A673 (cell line): ENCODE measurements around the gene EIF3I.

ENCODE experiments used
- EZH2 ChIP-seq: fragments of 200-600 bp; sonication (generic); IDR thresholded peaks from 2 replicates; pipeline ENCODE4 v1.6.1; 2017; ENCODE audit warnings: borderline replicate concordance, low read depth, mild to moderate bottlenecking, mixed read lengths, antibody characterized with exemption, low read length; ENCODE audit not compliant: poor library complexity, severe bottlenecking
- TF ChIP-seq, protein P1 (sequence below): fragments of 300-800, 200-600 bp; sonication (generic); conservative IDR thresholded peaks from 2 replicates; pipeline ENCODE4 v1.5.1; 2017; ENCODE audit warnings: low read depth, mild to moderate bottlenecking, antibody characterized with exemption, low read length, moderate library complexity, mixed read lengths

DNA sequence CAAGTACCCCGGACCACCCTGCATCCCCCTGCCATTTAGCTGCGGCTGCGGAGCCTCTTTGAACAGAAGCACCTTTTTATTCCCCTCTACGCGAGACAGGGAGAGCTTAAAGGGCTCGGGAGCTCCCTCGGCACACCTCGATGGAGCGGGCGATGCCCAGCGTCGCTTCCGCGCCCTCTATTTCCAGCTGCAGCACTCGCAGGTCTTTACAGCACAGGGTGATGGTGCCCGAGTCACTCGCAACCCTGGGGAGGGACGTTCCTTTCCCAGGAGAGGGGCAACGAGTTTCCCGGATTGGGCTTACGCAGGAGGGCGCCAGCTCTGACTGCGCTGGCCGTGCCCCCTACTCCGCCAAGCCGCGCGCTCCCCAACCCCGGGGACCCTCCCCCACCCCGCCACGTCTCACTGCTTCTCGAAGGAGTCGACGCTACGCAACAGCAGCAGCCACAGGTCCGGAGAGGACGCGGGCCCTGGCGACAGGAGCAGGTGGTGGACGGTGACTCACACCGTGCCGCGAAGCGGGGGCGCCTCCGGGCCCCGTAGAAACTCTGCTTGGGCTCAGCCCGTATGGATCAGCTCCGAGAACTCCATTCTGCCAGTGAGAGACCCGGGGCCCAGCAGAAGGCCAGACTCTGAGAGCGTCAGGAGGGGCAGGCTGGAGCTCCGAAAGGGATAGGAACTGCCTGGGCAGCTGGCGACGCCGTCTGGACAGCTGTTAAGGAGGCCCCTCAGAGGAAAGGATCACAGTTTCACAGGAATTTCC is 19.0 kb downstream of the EIF3I start:
- TF ChIP-seq, protein P1, sequence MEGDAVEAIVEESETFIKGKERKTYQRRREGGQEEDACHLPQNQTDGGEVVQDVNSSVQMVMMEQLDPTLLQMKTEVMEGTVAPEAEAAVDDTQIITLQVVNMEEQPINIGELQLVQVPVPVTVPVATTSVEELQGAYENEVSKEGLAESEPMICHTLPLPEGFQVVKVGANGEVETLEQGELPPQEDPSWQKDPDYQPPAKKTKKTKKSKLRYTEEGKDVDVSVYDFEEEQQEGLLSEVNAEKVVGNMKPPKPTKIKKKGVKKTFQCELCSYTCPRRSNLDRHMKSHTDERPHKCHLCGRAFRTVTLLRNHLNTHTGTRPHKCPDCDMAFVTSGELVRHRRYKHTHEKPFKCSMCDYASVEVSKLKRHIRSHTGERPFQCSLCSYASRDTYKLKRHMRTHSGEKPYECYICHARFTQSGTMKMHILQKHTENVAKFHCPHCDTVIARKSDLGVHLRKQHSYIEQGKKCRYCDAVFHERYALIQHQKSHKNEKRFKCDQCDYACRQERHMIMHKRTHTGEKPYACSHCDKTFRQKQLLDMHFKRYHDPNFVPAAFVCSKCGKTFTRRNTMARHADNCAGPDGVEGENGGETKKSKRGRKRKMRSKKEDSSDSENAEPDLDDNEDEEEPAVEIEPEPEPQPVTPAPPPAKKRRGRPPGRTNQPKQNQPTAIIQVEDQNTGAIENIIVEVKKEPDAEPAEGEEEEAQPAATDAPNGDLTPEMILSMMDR, result no peak
- TF ChIP-seq EZH2, result no peak
